CD8-positive, alpha-beta memory T cell (primary cell): ENCODE results near the gene GLDC. TPM values are rescaled to one million over a fixed set of nuclear protein-coding genes. Genes with fewer than 3 reads are reported as not detected.

Experiments
- CTCF ChIA-PET: fragments of 350-600 bp; sonication (Branson Sonifier 250); formaldehyde crosslinking; loops from one replicate; lab custom pipeline; 2021; ENCODE audit warnings: antibody characterized with exemption; lab: Charles Lee
- POLR2A ChIA-PET: fragments of 350-600 bp; sonication (Branson Sonifier 250); formaldehyde crosslinking; loops from one replicate; lab custom pipeline; 2021; ENCODE audit warnings: antibody characterized with exemption; lab: Charles Lee
- DNase-seq, 5 donors: peaks; one replicate each; pipeline versions ENCODE4 v3.0.0 to v3.0.0-alpha.2; 2020 to 2022; ENCODE audit warnings: mixed read lengths in 1 of 5
- H3K27ac ChIP-seq: one replicate; pipeline ENCODE4 v1.7.0; 2013; ENCODE audit warnings: low read depth, mild to moderate bottlenecking, low read length, moderate library complexity
- H3K27me3 ChIP-seq: 2 replicates; pipeline ENCODE4 v1.7.0; 2013; ENCODE audit warnings: low read length, mild to moderate bottlenecking; ENCODE audit not compliant: insufficient read depth, poor library complexity, severe bottlenecking
- H3K36me3 ChIP-seq: 2 replicates; pipeline ENCODE4 v1.7.0; 2013; ENCODE audit warnings: mild to moderate bottlenecking, low read length, moderate library complexity; ENCODE audit not compliant: insufficient read depth
- H3K4me1 ChIP-seq: 2 replicates; pipeline ENCODE4 v1.7.0; 2013; ENCODE audit warnings: mild to moderate bottlenecking, low read length, moderate library complexity; ENCODE audit not compliant: insufficient read depth
- H3K4me3 ChIP-seq: 2 replicates; pipeline ENCODE4 v1.7.0; 2013; ENCODE audit warnings: mild to moderate bottlenecking, low read length
- H3K9me3 ChIP-seq: 2 replicates; pipeline ENCODE4 v1.7.0; 2013; ENCODE audit warnings: mild to moderate bottlenecking, low read length
- H3K27ac Mint-ChIP-seq, 8 donors: one replicate each; pipeline ENCODE4 v1.8.0; 2020 to 2021; ENCODE audit warnings: mixed read lengths in 8 of 8, mild to moderate bottlenecking in 6 of 8, inconsistent platforms in 3 of 8, moderate library complexity in 3 of 8
- H3K27me3 Mint-ChIP-seq, 2 donors: one replicate each; pipeline ENCODE4 v1.8.0; 2020 to 2021; ENCODE audit warnings: mixed read lengths in 2 of 2, mild to moderate bottlenecking in 1 of 2, moderate library complexity in 1 of 2
- H3K36me3 Mint-ChIP-seq, 3 donors: one replicate each; pipeline ENCODE4 v1.8.0; 2020 to 2021; ENCODE audit warnings: mixed read lengths in 3 of 3, inconsistent platforms in 1 of 3, mild to moderate bottlenecking in 1 of 3
- H3K4me1 Mint-ChIP-seq, 3 donors: one replicate each; pipeline ENCODE4 v1.8.0; 2020 to 2021; ENCODE audit warnings: mixed read lengths in 3 of 3, inconsistent platforms in 1 of 3, mild to moderate bottlenecking in 1 of 3
- H3K4me3 Mint-ChIP-seq, 7 donors: one replicate each; pipeline ENCODE4 v1.8.0; 2020 to 2021; ENCODE audit warnings: mixed read lengths in 7 of 7, mild to moderate bottlenecking in 6 of 7, moderate library complexity in 4 of 7, inconsistent platforms in 2 of 7
- H3K9me3 Mint-ChIP-seq, 5 donors: one replicate each; pipeline ENCODE4 v1.8.0; 2020 to 2022; ENCODE audit warnings: mixed read lengths in 5 of 5, mild to moderate bottlenecking in 3 of 5, moderate library complexity in 2 of 5, inconsistent platforms in 1 of 5
- polyA plus RNA-seq: library from polyadenylated mRNA; unstranded; fragments of 300-500 nt; fragmentation: Illumina TruSeq; gene quantifications from one replicate; pipeline ENCODE4 v1.2.3, GENCODE V29; 2021
- total RNA-seq, 2 experiments: library from RNA; stranded (reverse); gene quantifications; one replicate each; pipeline ENCODE4 v1.2.3, GENCODE V29; 2021

The GLDC gene
- total and polyA plus RNA-seq, 3 experiments from 2014 or later: 0.58 to 3.8 (median 3.1) TPM

GRCh38 chr9:6681957-6682501 is 36.5 kb upstream of the GLDC start:
- Mint-ChIP-seq H3K27me3 (no peaks in the 10 kb centered on the region), H3K27ac (peak overlapping the region; percentile 98 to 100 (median 99)), H3K4me3 (peak overlapping the region; percentile 90 to 98 (median 97)), H3K9me3 (no peaks in the 10 kb centered on the region), H3K4me1 (peaks cover 18 to 31% (median 23%) of the 10 kb centered on the region in 3 donors), H3K36me3 (peaks cover 0 to 8% (median 0%) of the 10 kb centered on the region in 3 donors)
- Histone ChIP-seq H3K9me3 (no peaks in the 10 kb centered on the region), H3K27ac (peak overlapping the region; percentile 93), H3K27me3 (no peaks in the 10 kb centered on the region), H3K4me3 (peak overlapping the region; percentile 97), H3K36me3 (no peaks in the 10 kb centered on the region), H3K4me1 (peaks cover 20% of the 10 kb centered on the region)
- CTCF ChIA-PET: interaction anchor here (1.0 to 2.8 kb wide), 11 partner anchors 15 to 657 kb away, joined by 3 to 11 read pairs (median 5); no protein-coding TSS in a partner anchor
- POLR2A ChIA-PET: interaction anchor here (0.7 to 2.9 kb wide), 10 partner anchors 22 to 667 kb away, joined by 3 to 72 read pairs (median 8); partner anchors contain the start of genes GLDC, KDM4C, RANBP6 and UHRF2
- DNase-seq: no peak

- DNase-seq: peak; percentile 82 to 95 (median 92)
- H3K27ac ChIP-seq: peak overlapping the region; percentile 93
- no peaks in the 10 kb centered on the region for H3K27me3 ChIP-seq
- H3K27ac Mint-ChIP-seq: peak overlapping the region; percentile 98 to 100 (median 99)
- H3K36me3 Mint-ChIP-seq: peaks cover 0 to 8% (median 0%) of the 10 kb centered on the region in 3 donors
- POLR2A ChIA-PET: interaction anchor here (0.6 to 2.9 kb wide), 12 partner anchors 22 to 666 kb away, joined by 3 to 72 read pairs (median 8); partner anchors contain the start of genes GLDC, KDM4C, RANBP6 and UHRF2
- peak overlapping the region; percentile 97 for H3K4me3 ChIP-seq
- H3K4me1 ChIP-seq: peaks cover 20% of the 10 kb centered on the region
- no peaks in the 10 kb centered on the region for H3K27me3 Mint-ChIP-seq
- H3K9me3 ChIP-seq: no peaks in the 10 kb centered on the region
- H3K9me3 Mint-ChIP-seq: no peaks in the 10 kb centered on the region
- H3K4me1 Mint-ChIP-seq: peaks cover 17 to 31% (median 23%) of the 10 kb centered on the region in 3 donors
- H3K4me3 Mint-ChIP-seq: peak overlapping the region; percentile 90 to 98 (median 97)
- no peaks in the 10 kb centered on the region for H3K36me3 ChIP-seq
- CTCF ChIA-PET: interaction anchor here (1.0 to 2.8 kb wide), 11 partner anchors 14 to 657 kb away, joined by 3 to 11 read pairs (median 5); no protein-coding TSS in a partner anchor
Observed at GRCh38 chr9:6681147-6681956, 35.8 kb upstream of the GLDC start.

- no peaks in the 10 kb centered on the region for H3K27me3 ChIP-seq
- Mint-ChIP-seq H3K4me3 (peak overlapping the region; percentile 90 to 98 (median 97)), H3K27me3 (no peaks in the 10 kb centered on the region), H3K36me3 (peaks cover 0 to 8% (median 0%) of the 10 kb centered on the region in 3 donors), H3K9me3 (no peaks in the 10 kb centered on the region), H3K4me1 (peaks cover 15 to 31% (median 23%) of the 10 kb centered on the region in 3 donors), H3K27ac (peak overlapping the region; percentile 98 to 100 (median 99))
- DNase-seq: peak in 4 of 5 donors; percentile 37 to 82 (median 65)
- H3K9me3 ChIP-seq: no peaks in the 10 kb centered on the region
- peak overlapping the region; percentile 97 for H3K4me3 ChIP-seq
- no peaks in the 10 kb centered on the region for H3K36me3 ChIP-seq
- H3K27ac ChIP-seq: peak overlapping the region; percentile 93
- peaks cover 20% of the 10 kb centered on the region for H3K4me1 ChIP-seq
- CTCF ChIA-PET: interaction anchor here (1.5 to 2.8 kb wide), 3 partner anchors 14 to 70 kb away, joined by 3 to 8 read pairs (median 5); no protein-coding TSS in a partner anchor
- POLR2A ChIA-PET: interaction anchor here (0.6 to 2.9 kb wide), 6 partner anchors 23 to 268 kb away, joined by 8 to 72 read pairs (median 18); partner anchors contain the start of genes KDM4C and UHRF2
Observed at GRCh38 chr9:6680797-6681146, 35.2 kb upstream of the GLDC start.

GRCh38 chr9:6677803-6678202 is 32.3 kb upstream of the GLDC start:
- CTCF ChIA-PET: interaction anchor here (1.4 to 1.6 kb wide), 2 partner anchors 33 to 79 kb away, joined by 4 read pairs; partner anchors contain the start of gene KDM4C
- H3K9me3 Mint-ChIP-seq: no peaks in the 10 kb centered on the region

GRCh38 chr9:6676254-6676921 is 30.9 kb upstream of the GLDC start:
- H3K4me1 Mint-ChIP-seq: peaks cover 7 to 10% (median 9%) of the 10 kb centered on the region in 3 donors
- Histone ChIP-seq H3K4me3 (no peak overlapping the region), H3K4me1 (peaks cover 9% of the 10 kb centered on the region), H3K36me3 (no peaks in the 10 kb centered on the region), H3K9me3 (no peaks in the 10 kb centered on the region), H3K27ac (no peak overlapping the region), H3K27me3 (no peaks in the 10 kb centered on the region)
- no peak overlapping the region for H3K4me3 Mint-ChIP-seq
- H3K9me3 Mint-ChIP-seq: no peaks in the 10 kb centered on the region
- H3K27ac Mint-ChIP-seq: no peak overlapping the region
- H3K27me3 Mint-ChIP-seq: peaks cover 1 to 2% of the 10 kb centered on the region in 2 donors
- peaks cover 0 to 4% (median 0%) of the 10 kb centered on the region in 3 donors for H3K36me3 Mint-ChIP-seq
- POLR2A ChIA-PET: no interaction called here
- DNase-seq: no peak
- CTCF ChIA-PET: interaction anchor here (1.5 to 1.6 kb wide), 2 partner anchors 9 to 81 kb away, joined by 4 read pairs; partner anchors contain the start of gene KDM4C

More at GRCh38 chr9:6677803-6678202, 32.3 kb upstream of the GLDC start:
- no peaks in the 10 kb centered on the region for H3K27me3 Mint-ChIP-seq
- DNase-seq: no peak
- POLR2A ChIA-PET: no interaction called here
- peaks cover 0 to 8% (median 0%) of the 10 kb centered on the region in 3 donors for H3K36me3 Mint-ChIP-seq
- no peak overlapping the region for H3K4me3 ChIP-seq
- H3K4me3 Mint-ChIP-seq: peak overlapping the region in 1 of 7 donors; percentile 54
- H3K27ac Mint-ChIP-seq: peak overlapping the region in 2 of 8 donors; percentile 17 to 77
- no peak overlapping the region for H3K27ac ChIP-seq
- peaks cover 10 to 20% (median 14%) of the 10 kb centered on the region in 3 donors for H3K4me1 Mint-ChIP-seq
- no peaks in the 10 kb centered on the region for H3K27me3 ChIP-seq
- no peaks in the 10 kb centered on the region for H3K9me3 ChIP-seq
- H3K36me3 ChIP-seq: no peaks in the 10 kb centered on the region
- H3K4me1 ChIP-seq: peaks cover 16% of the 10 kb centered on the region

- POLR2A ChIA-PET: no interaction called here
- H3K4me3 Mint-ChIP-seq: no peak overlapping the region
- no peaks in the 10 kb centered on the region for H3K9me3 Mint-ChIP-seq
- no peak overlapping the region for H3K27ac Mint-ChIP-seq
- H3K9me3 ChIP-seq: no peaks in the 10 kb centered on the region
- peaks cover 3% of the 10 kb centered on the region for H3K4me1 ChIP-seq
- H3K4me1 Mint-ChIP-seq: peaks cover 0 to 1% (median 1%) of the 10 kb centered on the region in 3 donors
- H3K27me3 ChIP-seq: no peaks in the 10 kb centered on the region
- no peak overlapping the region for H3K27ac ChIP-seq
- no peaks in the 10 kb centered on the region for H3K36me3 ChIP-seq
- peaks cover 1 to 6% of the 10 kb centered on the region in 2 donors for H3K27me3 Mint-ChIP-seq
- no peaks in the 10 kb centered on the region for H3K36me3 Mint-ChIP-seq
- no peak overlapping the region for H3K4me3 ChIP-seq
- no peak for DNase-seq
- CTCF ChIA-PET: interaction anchor here (1.0 kb wide), 1 partner anchor 11 kb away, joined by 3 read pairs; no protein-coding TSS in a partner anchor
Observed at GRCh38 chr9:6675268-6675667, 29.7 kb upstream of the GLDC start.

- H3K36me3 Mint-ChIP-seq: no peaks in the 10 kb centered on the region
- ChIA-PET CTCF (no interaction called here), POLR2A (no interaction called here)
- H3K9me3 Mint-ChIP-seq: no peaks in the 10 kb centered on the region
- Histone ChIP-seq H3K4me1 (no peaks in the 10 kb centered on the region), H3K27me3 (no peaks in the 10 kb centered on the region), H3K4me3 (no peak overlapping the region), H3K36me3 (no peaks in the 10 kb centered on the region), H3K27ac (no peak overlapping the region), H3K9me3 (no peaks in the 10 kb centered on the region)
- H3K4me1 Mint-ChIP-seq: no peaks in the 10 kb centered on the region
- no peak overlapping the region for H3K27ac Mint-ChIP-seq
- DNase-seq: no peak
- peaks cover 4 to 6% of the 10 kb centered on the region in 2 donors for H3K27me3 Mint-ChIP-seq
- H3K4me3 Mint-ChIP-seq: no peak overlapping the region
Observed at GRCh38 chr9:6673326-6674025, 27.9 kb upstream of the GLDC start.
